Loucy (cell line): ENCODE results near the gene ILF2.

Source experiments
- EZH2phosphoT487 ChIP-seq: fragments of 200-600 bp; IDR thresholded peaks from 2 replicates; pipeline ENCODE4 v1.6.1; 2018; ENCODE audit warnings: antibody characterized with exemption, mild to moderate bottlenecking, moderate library complexity, borderline replicate concordance
- TF ChIP-seq, protein P1 (sequence below): fragments of 200-600 bp; sonication (generic); conservative IDR thresholded peaks from 2 replicates; pipeline ENCODE4 v1.5.1; 2014; ENCODE audit warnings: mild to moderate bottlenecking, antibody characterized with exemption, low read length

DNA sequence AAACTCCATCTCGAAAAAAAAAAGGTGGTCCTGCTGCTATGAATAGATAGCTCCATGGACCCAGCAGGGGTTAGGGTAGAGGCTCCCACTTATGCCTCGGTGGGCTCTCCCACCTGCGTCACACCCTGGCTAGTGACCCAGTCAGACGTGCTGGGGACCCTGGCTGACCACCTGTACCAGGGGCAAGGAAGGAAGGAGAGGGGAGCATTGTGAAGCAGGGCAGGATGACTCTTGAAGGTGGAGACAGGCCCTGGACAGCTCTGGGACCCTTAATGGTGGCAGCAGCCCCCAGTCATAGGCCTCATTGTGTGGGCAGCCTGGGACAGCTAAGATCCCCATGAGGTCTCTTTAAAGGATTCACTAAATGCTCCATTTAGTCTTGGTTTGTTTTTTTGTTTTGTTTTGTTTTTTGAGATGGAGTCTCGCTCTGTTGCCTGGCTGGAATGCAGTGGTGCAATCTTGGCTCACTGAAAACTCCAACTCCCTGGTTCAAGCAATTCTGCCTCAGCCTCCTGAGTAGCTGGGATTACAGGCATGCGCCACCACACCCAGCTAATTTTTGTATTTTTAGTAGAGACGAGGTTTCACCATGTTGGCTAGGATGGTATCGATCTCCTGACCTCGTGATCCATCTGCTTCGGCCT, 22.7 kb downstream of the ILF2 start:
- TF ChIP-seq, protein P1, sequence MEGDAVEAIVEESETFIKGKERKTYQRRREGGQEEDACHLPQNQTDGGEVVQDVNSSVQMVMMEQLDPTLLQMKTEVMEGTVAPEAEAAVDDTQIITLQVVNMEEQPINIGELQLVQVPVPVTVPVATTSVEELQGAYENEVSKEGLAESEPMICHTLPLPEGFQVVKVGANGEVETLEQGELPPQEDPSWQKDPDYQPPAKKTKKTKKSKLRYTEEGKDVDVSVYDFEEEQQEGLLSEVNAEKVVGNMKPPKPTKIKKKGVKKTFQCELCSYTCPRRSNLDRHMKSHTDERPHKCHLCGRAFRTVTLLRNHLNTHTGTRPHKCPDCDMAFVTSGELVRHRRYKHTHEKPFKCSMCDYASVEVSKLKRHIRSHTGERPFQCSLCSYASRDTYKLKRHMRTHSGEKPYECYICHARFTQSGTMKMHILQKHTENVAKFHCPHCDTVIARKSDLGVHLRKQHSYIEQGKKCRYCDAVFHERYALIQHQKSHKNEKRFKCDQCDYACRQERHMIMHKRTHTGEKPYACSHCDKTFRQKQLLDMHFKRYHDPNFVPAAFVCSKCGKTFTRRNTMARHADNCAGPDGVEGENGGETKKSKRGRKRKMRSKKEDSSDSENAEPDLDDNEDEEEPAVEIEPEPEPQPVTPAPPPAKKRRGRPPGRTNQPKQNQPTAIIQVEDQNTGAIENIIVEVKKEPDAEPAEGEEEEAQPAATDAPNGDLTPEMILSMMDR: no peak
- no peak for TF ChIP-seq EZH2phosphoT487
